ENCODE results near the gene XYLT1.
"Not testable (repeated sequence)": the region's sequence is repeated elsewhere in the genome, so short reads cannot be mapped to it uniquely, and the experiment has no call there.

The XYLT1 gene

GRCh38 chr16:17328932-17329331, 141.8 kb downstream of the XYLT1 start:
- DNase-seq: no peak

GRCh38 chr16:17327664-17328335, 143.0 kb downstream of the XYLT1 start:
- no peak for DNase-seq

- DNase-seq: no peak
Observed at GRCh38 chr16:17325476-17326143, 145.2 kb downstream of the XYLT1 start.

- DNase-seq: no peak
Observed at GRCh38 chr16:17324451-17324850, 146.3 kb downstream of the XYLT1 start.

GRCh38 chr16:17323171-17323570, 147.6 kb downstream of the XYLT1 start:
- no peak for DNase-seq

GRCh38 chr16:17321824-17322223, 148.9 kb downstream of the XYLT1 start:
- DNase-seq: no peak

GRCh38 chr16:17320009-17320408, 150.8 kb downstream of the XYLT1 start:
- DNase-seq: no peak

- no peak for DNase-seq
Observed at GRCh38 chr16:17318238-17318637, 152.5 kb downstream of the XYLT1 start.

GRCh38 chr16:17316005-17316404, 154.8 kb downstream of the XYLT1 start:
- DNase-seq: no peak

- no peak for DNase-seq
Observed at GRCh38 chr16:17313793-17314547, 156.8 kb downstream of the XYLT1 start.

- DNase-seq: no peak
Observed at GRCh38 chr16:17313085-17313611, 157.6 kb downstream of the XYLT1 start.

- DNase-seq: no peak
Observed at GRCh38 chr16:17312094-17312710, 158.6 kb downstream of the XYLT1 start.

- DNase-seq: no peak
Observed at GRCh38 chr16:17311333-17312093, 159.2 kb downstream of the XYLT1 start.

- DNase-seq: no peak
Observed at GRCh38 chr16:17309510-17309909, 161.2 kb downstream of the XYLT1 start.

GRCh38 chr16:17308186-17308585, 162.6 kb downstream of the XYLT1 start:
- no peak for DNase-seq

GRCh38 chr16:17307504-17307903, 163.3 kb downstream of the XYLT1 start:
- no peak for DNase-seq

GRCh38 chr16:17306745-17307144, 164.0 kb downstream of the XYLT1 start:
- DNase-seq: no peak

- not testable (repeated sequence) for DNase-seq
Observed at GRCh38 chr16:17306211-17306610, 164.5 kb downstream of the XYLT1 start.

GRCh38 chr16:17305694-17306093, 165.1 kb downstream of the XYLT1 start:
- peak; percentile 68 for DNase-seq

GRCh38 chr16:17304491-17305119, 166.2 kb downstream of the XYLT1 start:
- DNase-seq: no peak

- DNase-seq: no peak
Observed at GRCh38 chr16:17304106-17304490, 166.7 kb downstream of the XYLT1 start.

- no peak for DNase-seq
Observed at GRCh38 chr16:17303101-17303500, 167.7 kb downstream of the XYLT1 start.

All from activated CD8-positive, alpha-beta memory T cell treated with anti-CD3 and anti-CD28 coated beads for 24 hours (primary cell).